H9 (cell line): Measurements from ENCODE around the gene INTS1. TPM values are rescaled to one million over a fixed set of nuclear protein-coding genes. Genes with fewer than 3 reads are reported as not detected.
A peak's percentile ranks its signal among the peaks of the same experiment; 100 is the strongest.

Experiments
- DNase-seq: peaks from one replicate; pipeline ENCODE4 v3.0.0-alpha.2; 2017
- H2AFZ ChIP-seq: one replicate; pipeline ENCODE4 v1.6.1; 2013; ENCODE audit warnings: mild to moderate bottlenecking, low read length, control low read depth, moderate library complexity
- H2AK5ac ChIP-seq: 2 replicates; pipeline ENCODE4 v1.6.1; 2013; ENCODE audit warnings: low read length, control low read depth, mixed read lengths; ENCODE audit not compliant: insufficient read length
- H2BK120ac ChIP-seq: one replicate; pipeline ENCODE4 v1.6.1; 2013; ENCODE audit warnings: low read depth, mild to moderate bottlenecking, low read length, control low read depth, inconsistent platforms; ENCODE audit not compliant: poor library complexity, severe bottlenecking
- H2BK12ac ChIP-seq: 2 replicates; pipeline ENCODE4 v1.6.1; 2013; ENCODE audit warnings: low read length, control low read depth, mixed read lengths, low read depth; ENCODE audit not compliant: insufficient read length
- H2BK15ac ChIP-seq: 2 replicates; pipeline ENCODE4 v1.6.1; 2013; ENCODE audit warnings: low read depth, low read length, control low read depth
- H2BK20ac ChIP-seq: one replicate; pipeline ENCODE4 v1.6.1; 2013; ENCODE audit warnings: low read depth, mild to moderate bottlenecking, low read length, control low read depth, inconsistent platforms; ENCODE audit not compliant: poor library complexity, severe bottlenecking
- H2BK5ac ChIP-seq: 2 replicates; pipeline ENCODE4 v1.6.1; 2013; ENCODE audit warnings: low read length, control low read depth, mixed read lengths; ENCODE audit not compliant: insufficient read length
- H3K14ac ChIP-seq: 2 replicates; pipeline ENCODE4 v1.6.1; 2013; ENCODE audit warnings: low read length, control low read depth; ENCODE audit not compliant: insufficient read depth
- H3K18ac ChIP-seq: 2 replicates; pipeline ENCODE4 v1.6.1; 2013; ENCODE audit warnings: low read depth, mild to moderate bottlenecking, mixed read lengths, low read length, control low read depth; ENCODE audit not compliant: insufficient read length
- H3K23ac ChIP-seq: 2 replicates; pipeline ENCODE4 v1.6.1; 2013; ENCODE audit warnings: low read length, control low read depth, mixed read lengths, low read depth; ENCODE audit not compliant: insufficient read length
- H3K23me2 ChIP-seq: 2 replicates; pipeline ENCODE4 v1.6.1; 2013; ENCODE audit warnings: low read depth, mild to moderate bottlenecking, mixed read lengths, low read length, control low read depth; ENCODE audit not compliant: insufficient read length, poor library complexity, severe bottlenecking
- H3K27ac ChIP-seq: 2 replicates; pipeline ENCODE4 v1.5.1; 2013; ENCODE audit warnings: low read length, control low read depth, mixed read lengths, low read depth; ENCODE audit not compliant: insufficient read length
- H3K27me3 ChIP-seq: 2 replicates; pipeline ENCODE4 v1.6.1; 2013; ENCODE audit warnings: low read length, control low read depth, inconsistent platforms; ENCODE audit not compliant: insufficient read depth
- H3K4ac ChIP-seq: 2 replicates; pipeline ENCODE4 v1.6.1; 2013; ENCODE audit warnings: low read depth, mild to moderate bottlenecking, control low read depth, inconsistent platforms, low read length, moderate library complexity
- H3K4me1 ChIP-seq: 2 replicates; pipeline ENCODE4 v1.6.1; 2013; ENCODE audit warnings: low read length, control low read depth, inconsistent platforms; ENCODE audit not compliant: insufficient read depth
- H3K4me2 ChIP-seq: 2 replicates; pipeline ENCODE4 v1.6.1; 2013; ENCODE audit warnings: low read length, control low read depth, mixed read lengths; ENCODE audit not compliant: insufficient read length, insufficient read depth
- H3K56ac ChIP-seq: 2 replicates; pipeline ENCODE4 v1.6.1; 2013; ENCODE audit warnings: low read depth, mild to moderate bottlenecking, mixed read lengths, low read length, control low read depth; ENCODE audit not compliant: insufficient read length
- H3K79me1 ChIP-seq: 2 replicates; pipeline ENCODE4 v1.6.1; 2013; ENCODE audit warnings: low read depth, mild to moderate bottlenecking, moderate library complexity, low read length, control low read depth, inconsistent platforms; ENCODE audit not compliant: insufficient read depth, poor library complexity, severe bottlenecking
- H3K79me2 ChIP-seq: 2 replicates; pipeline ENCODE4 v1.6.1; 2013; ENCODE audit warnings: low read length, control low read depth, inconsistent platforms; ENCODE audit not compliant: insufficient read depth
- H3K9ac ChIP-seq: 2 replicates; pipeline ENCODE4 v1.6.1; 2013; ENCODE audit warnings: low read length, control low read depth, mixed read lengths; ENCODE audit not compliant: insufficient read length; ENCODE audit errors: extremely low read depth
- H3K9me3 ChIP-seq: one replicate; pipeline ENCODE4 v1.6.1; 2013; ENCODE audit warnings: low read depth, low read length, inconsistent platforms; ENCODE audit not compliant: control insufficient read depth
- H3T11ph ChIP-seq: one replicate; pipeline ENCODE4 v1.6.1; 2013; ENCODE audit warnings: mild to moderate bottlenecking, low read length, control low read depth, inconsistent platforms
- H4K20me1 ChIP-seq: one replicate; pipeline ENCODE4 v1.6.1; 2013; ENCODE audit not compliant: control insufficient read depth, insufficient read length, insufficient read depth
- H4K5ac ChIP-seq: 2 replicates; pipeline ENCODE4 v1.6.1; 2013; ENCODE audit warnings: low read depth, mild to moderate bottlenecking, mixed read lengths, low read length, control low read depth; ENCODE audit not compliant: insufficient read length
- H4K8ac ChIP-seq: replicated peaks from 2 replicates; pipeline ENCODE4 v1.6.1; 2013; ENCODE audit warnings: low read length, control low read depth, mixed read lengths, low read depth; ENCODE audit not compliant: insufficient read length
- H4K91ac ChIP-seq: 2 replicates; pipeline ENCODE4 v1.6.1; 2013; ENCODE audit warnings: low read depth, mild to moderate bottlenecking, moderate library complexity, mixed read lengths, low read length, control low read depth; ENCODE audit not compliant: insufficient read length
- H3K27ac Mint-ChIP-seq, 3 experiments: 2 replicates in 2 of 3; 3 replicates in 1 of 3; pipeline ENCODE4 v1.8.0; 2020 to 2021; ENCODE audit warnings: mixed read lengths in 3 of 3, mild to moderate bottlenecking in 1 of 3, moderate library complexity in 1 of 3
- H3K27me3 Mint-ChIP-seq: 2 replicates; pipeline ENCODE4 v1.8.0; 2021; ENCODE audit warnings: low read depth, mild to moderate bottlenecking, moderate library complexity, mixed read lengths
- H3K36me3 Mint-ChIP-seq, 3 experiments: 2 replicates in 2 of 3; 3 replicates in 1 of 3; pipeline ENCODE4 v1.8.0; 2020 to 2021; ENCODE audit warnings: low read depth in 3 of 3, mixed read lengths in 3 of 3; ENCODE audit not compliant: insufficient read depth in 1 of 3
- H3K4me1 Mint-ChIP-seq, 2 experiments: 2 replicates each; pipeline ENCODE4 v1.8.0; 2020; ENCODE audit warnings: mixed read lengths in 2 of 2
- H3K4me3 Mint-ChIP-seq, 2 experiments: 2 replicates in 1 of 2; 3 replicates in 1 of 2; pipeline ENCODE4 v1.8.0; 2020 to 2021; ENCODE audit warnings: mild to moderate bottlenecking in 2 of 2, mixed read lengths in 2 of 2, moderate library complexity in 1 of 2
- H3K9me3 Mint-ChIP-seq, 2 experiments: 2 replicates in 1 of 2; 3 replicates in 1 of 2; pipeline ENCODE4 v1.8.0; 2020; ENCODE audit warnings: mild to moderate bottlenecking in 2 of 2, mixed read lengths in 2 of 2, moderate library complexity in 1 of 2
- WGBS: extraction: QIAGEN DNeasy Blood & Tissue Kit; methylation state at CpG from one replicate; pipeline ENCODE4 v1.1.7; 2013; ENCODE audit warnings: missing lambda C conversion rate, low lambda C conversion rate, mixed read lengths; ENCODE audit not compliant: insufficient read length; ENCODE audit errors: extremely low coverage; 5-methylcytosine and 5-hydroxymethylcytosine counted together
- total RNA-seq: library from RNA; stranded (reverse); gene quantifications from 2 replicates; pipeline ENCODE4 v1.2.1, GENCODE V29; 2021
- TF ChIP-seq, protein P1 (sequence below): fragments of 200-600 bp; sonication (generic); conservative IDR thresholded peaks from 3 replicates; pipeline ENCODE4 v1.8.0; 2021; ENCODE audit warnings: antibody characterized with exemption, mild to moderate bottlenecking

The INTS1 gene
- total RNA-seq, 1 experiment from 2014 or later: 133 TPM

GRCh38 chr7:1441615-1442354 lies 62.4 kb downstream of the INTS1 start:
- Mint-ChIP-seq H3K36me3 (no peaks in the 10 kb centered on the region), H3K4me3 (no peak overlapping the region), H3K9me3 (no peaks in the 10 kb centered on the region; a peak in 1 of 5 replicates), H3K27ac (no peak overlapping the region), H3K4me1 (peaks cover 3% of the 10 kb centered on the region in 2 experiments; a peak in 1 of 4 replicates), H3K27me3 (no peaks in the 10 kb centered on the region)
- Histone ChIP-seq H3K56ac (no peak overlapping the region), H3K23ac (no peak overlapping the region), H3K27me3 (no peaks in the 10 kb centered on the region), H3K9me3 (no peaks in the 10 kb centered on the region), H3K27ac (no peak overlapping the region), H2BK12ac (no peak overlapping the region), H2BK5ac (no peak overlapping the region), H2BK15ac (no peak overlapping the region), H3K4me1 (no peaks in the 10 kb centered on the region), H3T11ph (no peak overlapping the region), H3K4me2 (no peak overlapping the region), H3K9ac (no peak overlapping the region), H3K18ac (no peak overlapping the region), H4K8ac (no peak overlapping the region), H2AK5ac (no peak overlapping the region), H2AFZ (no peak overlapping the region), H3K4ac (no peak overlapping the region), H3K79me1 (no peaks in the 10 kb centered on the region), H2BK20ac (no peak overlapping the region), H3K14ac (no peak overlapping the region; the same call in 1 of the 2 replicates), H3K23me2 (no peaks in the 10 kb centered on the region), H4K5ac (no peak overlapping the region), H4K91ac (no peak overlapping the region), H4K20me1 (no peaks in the 10 kb centered on the region), H2BK120ac (no peak overlapping the region), H3K79me2 (no peaks in the 10 kb centered on the region)
- no peak for DNase-seq
- TF ChIP-seq, protein P1, sequence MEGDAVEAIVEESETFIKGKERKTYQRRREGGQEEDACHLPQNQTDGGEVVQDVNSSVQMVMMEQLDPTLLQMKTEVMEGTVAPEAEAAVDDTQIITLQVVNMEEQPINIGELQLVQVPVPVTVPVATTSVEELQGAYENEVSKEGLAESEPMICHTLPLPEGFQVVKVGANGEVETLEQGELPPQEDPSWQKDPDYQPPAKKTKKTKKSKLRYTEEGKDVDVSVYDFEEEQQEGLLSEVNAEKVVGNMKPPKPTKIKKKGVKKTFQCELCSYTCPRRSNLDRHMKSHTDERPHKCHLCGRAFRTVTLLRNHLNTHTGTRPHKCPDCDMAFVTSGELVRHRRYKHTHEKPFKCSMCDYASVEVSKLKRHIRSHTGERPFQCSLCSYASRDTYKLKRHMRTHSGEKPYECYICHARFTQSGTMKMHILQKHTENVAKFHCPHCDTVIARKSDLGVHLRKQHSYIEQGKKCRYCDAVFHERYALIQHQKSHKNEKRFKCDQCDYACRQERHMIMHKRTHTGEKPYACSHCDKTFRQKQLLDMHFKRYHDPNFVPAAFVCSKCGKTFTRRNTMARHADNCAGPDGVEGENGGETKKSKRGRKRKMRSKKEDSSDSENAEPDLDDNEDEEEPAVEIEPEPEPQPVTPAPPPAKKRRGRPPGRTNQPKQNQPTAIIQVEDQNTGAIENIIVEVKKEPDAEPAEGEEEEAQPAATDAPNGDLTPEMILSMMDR: peak; percentile 4; the same call in 1 of the 3 replicates
- no CpG with 5 or more reads among the region's 41 CpGs for WGBS
